H1 (cell line): Measurements from ENCODE around the gene IRS1. TPM values are rescaled to one million over a fixed set of nuclear protein-coding genes. Genes with fewer than 3 reads are reported as not detected.

ENCODE experiments used
- BACH1 ChIP-seq: IDR thresholded peaks from 2 replicates; pipeline ENCODE4 v1.6.1; 2012; ENCODE audit warnings: low read length, improper control_type of control experiment
- CBX8 ChIP-seq: fragments of 300-800, 300-1000 bp; sonication (generic); IDR thresholded peaks from 2 replicates; pipeline ENCODE4 v1.7.1; 2016; ENCODE audit warnings: low read depth, low read length, borderline replicate concordance
- EP300 ChIP-seq, 2 experiments: IDR thresholded peaks; 1 replicate in 1 of 2; 2 replicates in 1 of 2; pipeline ENCODE4 v1.6.1; 2011 to 2012; ENCODE audit warnings: low read depth in 2 of 2, low read length in 2 of 2, mild to moderate bottlenecking in 2 of 2, borderline replicate concordance in 1 of 2, inconsistent platforms in 1 of 2, moderate library complexity in 1 of 2
- HDAC6 ChIP-seq: IDR thresholded peaks from one replicate; pipeline ENCODE4 v1.7.1; 2012; ENCODE audit warnings: low read depth, mild to moderate bottlenecking, inconsistent platforms, low read length, moderate library complexity
- KDM4A ChIP-seq: IDR thresholded peaks from one replicate; pipeline ENCODE4 v1.7.1; 2012; ENCODE audit warnings: low read depth, mild to moderate bottlenecking, moderate library complexity, low read length, inconsistent platforms; ENCODE audit not compliant: severe bottlenecking
- POU5F1 ChIP-seq: IDR thresholded peaks from 2 replicates; pipeline ENCODE4 v1.6.1; 2011; ENCODE audit warnings: low read depth, mild to moderate bottlenecking, low read length, moderate library complexity
- RXRA ChIP-seq: IDR thresholded peaks from 2 replicates; pipeline ENCODE4 v1.6.1; 2011; ENCODE audit warnings: low read depth, mild to moderate bottlenecking, low read length, moderate library complexity; ENCODE audit not compliant: insufficient read depth
- SIX5 ChIP-seq: IDR thresholded peaks from 2 replicates; pipeline ENCODE4 v1.6.1; 2011; ENCODE audit warnings: mild to moderate bottlenecking, low read depth, low read length
- SP4 ChIP-seq: IDR thresholded peaks from 2 replicates; pipeline ENCODE4 v1.6.1; 2012; ENCODE audit warnings: low read length, inconsistent platforms
- SUZ12 ChIP-seq: fragments of 200-600 bp; sonication (generic); IDR thresholded peaks from 2 replicates; pipeline ENCODE4 v1.6.1; 2012; ENCODE audit warnings: mild to moderate bottlenecking, inconsistent platforms, low read length, moderate library complexity, mixed read lengths
- polyA plus RNA-seq, 7 experiments: library from polyadenylated mRNA; depleted of rRNA in 3 of 7; stranded (reverse) in 5 of 7; unstranded in 2 of 7; fragments of >200 nt in 5 of 7; fragments of 200-250 nt in 2 of 7; gene quantifications; 1 replicate in 5 of 7; 2 replicates in 1 of 7; 4 replicates in 1 of 7; pipeline versions ENCODE4 v1.2.1 to v1.2.3, GENCODE V29; 2011 to 2013; ENCODE audit warnings: missing spikeins in 2 of 7, mixed read lengths in 2 of 7
- total RNA-seq: library from RNA; stranded (reverse); fragmentation: NEBNext Ultra II Directional; extraction: Animal tissue kit (Norgen Biotek cat#: 25700); gene quantifications from 2 replicates; pipeline ENCODE4 v1.2.1, GENCODE V29; 2021
- TF ChIP-seq, protein P1 (sequence below): fragments of 300-600 bp; sonication (generic); IDR thresholded peaks from 2 replicates; pipeline ENCODE4 v1.7.1; 2012; ENCODE audit warnings: low read length, moderate library complexity, mild to moderate bottlenecking, inconsistent platforms; ENCODE audit not compliant: insufficient replicate concordance

The IRS1 gene
- total and polyA plus RNA-seq, 2 of the 8 experiments (the other 6 are each of a cell fraction or from before 2014, with no cell fraction given) = 9.1 to 26.9 TPM

GRCh38 chr2:226838722-226839121 is 39.1 kb upstream of the IRS1 start (continued):
- TF ChIP-seq, protein P1, sequence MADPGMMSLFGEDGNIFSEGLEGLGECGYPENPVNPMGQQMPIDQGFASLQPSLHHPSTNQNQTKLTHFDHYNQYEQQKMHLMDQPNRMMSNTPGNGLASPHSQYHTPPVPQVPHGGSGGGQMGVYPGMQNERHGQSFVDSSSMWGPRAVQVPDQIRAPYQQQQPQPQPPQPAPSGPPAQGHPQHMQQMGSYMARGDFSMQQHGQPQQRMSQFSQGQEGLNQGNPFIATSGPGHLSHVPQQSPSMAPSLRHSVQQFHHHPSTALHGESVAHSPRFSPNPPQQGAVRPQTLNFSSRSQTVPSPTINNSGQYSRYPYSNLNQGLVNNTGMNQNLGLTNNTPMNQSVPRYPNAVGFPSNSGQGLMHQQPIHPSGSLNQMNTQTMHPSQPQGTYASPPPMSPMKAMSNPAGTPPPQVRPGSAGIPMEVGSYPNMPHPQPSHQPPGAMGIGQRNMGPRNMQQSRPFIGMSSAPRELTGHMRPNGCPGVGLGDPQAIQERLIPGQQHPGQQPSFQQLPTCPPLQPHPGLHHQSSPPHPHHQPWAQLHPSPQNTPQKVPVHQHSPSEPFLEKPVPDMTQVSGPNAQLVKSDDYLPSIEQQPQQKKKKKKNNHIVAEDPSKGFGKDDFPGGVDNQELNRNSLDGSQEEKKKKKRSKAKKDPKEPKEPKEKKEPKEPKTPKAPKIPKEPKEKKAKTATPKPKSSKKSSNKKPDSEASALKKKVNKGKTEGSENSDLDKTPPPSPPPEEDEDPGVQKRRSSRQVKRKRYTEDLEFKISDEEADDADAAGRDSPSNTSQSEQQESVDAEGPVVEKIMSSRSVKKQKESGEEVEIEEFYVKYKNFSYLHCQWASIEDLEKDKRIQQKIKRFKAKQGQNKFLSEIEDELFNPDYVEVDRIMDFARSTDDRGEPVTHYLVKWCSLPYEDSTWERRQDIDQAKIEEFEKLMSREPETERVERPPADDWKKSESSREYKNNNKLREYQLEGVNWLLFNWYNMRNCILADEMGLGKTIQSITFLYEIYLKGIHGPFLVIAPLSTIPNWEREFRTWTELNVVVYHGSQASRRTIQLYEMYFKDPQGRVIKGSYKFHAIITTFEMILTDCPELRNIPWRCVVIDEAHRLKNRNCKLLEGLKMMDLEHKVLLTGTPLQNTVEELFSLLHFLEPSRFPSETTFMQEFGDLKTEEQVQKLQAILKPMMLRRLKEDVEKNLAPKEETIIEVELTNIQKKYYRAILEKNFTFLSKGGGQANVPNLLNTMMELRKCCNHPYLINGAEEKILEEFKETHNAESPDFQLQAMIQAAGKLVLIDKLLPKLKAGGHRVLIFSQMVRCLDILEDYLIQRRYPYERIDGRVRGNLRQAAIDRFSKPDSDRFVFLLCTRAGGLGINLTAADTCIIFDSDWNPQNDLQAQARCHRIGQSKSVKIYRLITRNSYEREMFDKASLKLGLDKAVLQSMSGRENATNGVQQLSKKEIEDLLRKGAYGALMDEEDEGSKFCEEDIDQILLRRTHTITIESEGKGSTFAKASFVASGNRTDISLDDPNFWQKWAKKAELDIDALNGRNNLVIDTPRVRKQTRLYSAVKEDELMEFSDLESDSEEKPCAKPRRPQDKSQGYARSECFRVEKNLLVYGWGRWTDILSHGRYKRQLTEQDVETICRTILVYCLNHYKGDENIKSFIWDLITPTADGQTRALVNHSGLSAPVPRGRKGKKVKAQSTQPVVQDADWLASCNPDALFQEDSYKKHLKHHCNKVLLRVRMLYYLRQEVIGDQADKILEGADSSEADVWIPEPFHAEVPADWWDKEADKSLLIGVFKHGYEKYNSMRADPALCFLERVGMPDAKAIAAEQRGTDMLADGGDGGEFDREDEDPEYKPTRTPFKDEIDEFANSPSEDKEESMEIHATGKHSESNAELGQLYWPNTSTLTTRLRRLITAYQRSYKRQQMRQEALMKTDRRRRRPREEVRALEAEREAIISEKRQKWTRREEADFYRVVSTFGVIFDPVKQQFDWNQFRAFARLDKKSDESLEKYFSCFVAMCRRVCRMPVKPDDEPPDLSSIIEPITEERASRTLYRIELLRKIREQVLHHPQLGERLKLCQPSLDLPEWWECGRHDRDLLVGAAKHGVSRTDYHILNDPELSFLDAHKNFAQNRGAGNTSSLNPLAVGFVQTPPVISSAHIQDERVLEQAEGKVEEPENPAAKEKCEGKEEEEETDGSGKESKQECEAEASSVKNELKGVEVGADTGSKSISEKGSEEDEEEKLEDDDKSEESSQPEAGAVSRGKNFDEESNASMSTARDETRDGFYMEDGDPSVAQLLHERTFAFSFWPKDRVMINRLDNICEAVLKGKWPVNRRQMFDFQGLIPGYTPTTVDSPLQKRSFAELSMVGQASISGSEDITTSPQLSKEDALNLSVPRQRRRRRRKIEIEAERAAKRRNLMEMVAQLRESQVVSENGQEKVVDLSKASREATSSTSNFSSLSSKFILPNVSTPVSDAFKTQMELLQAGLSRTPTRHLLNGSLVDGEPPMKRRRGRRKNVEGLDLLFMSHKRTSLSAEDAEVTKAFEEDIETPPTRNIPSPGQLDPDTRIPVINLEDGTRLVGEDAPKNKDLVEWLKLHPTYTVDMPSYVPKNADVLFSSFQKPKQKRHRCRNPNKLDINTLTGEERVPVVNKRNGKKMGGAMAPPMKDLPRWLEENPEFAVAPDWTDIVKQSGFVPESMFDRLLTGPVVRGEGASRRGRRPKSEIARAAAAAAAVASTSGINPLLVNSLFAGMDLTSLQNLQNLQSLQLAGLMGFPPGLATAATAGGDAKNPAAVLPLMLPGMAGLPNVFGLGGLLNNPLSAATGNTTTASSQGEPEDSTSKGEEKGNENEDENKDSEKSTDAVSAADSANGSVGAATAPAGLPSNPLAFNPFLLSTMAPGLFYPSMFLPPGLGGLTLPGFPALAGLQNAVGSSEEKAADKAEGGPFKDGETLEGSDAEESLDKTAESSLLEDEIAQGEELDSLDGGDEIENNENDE = no peak
- TF ChIP-seq SP4 = no peak
- no peak for TF ChIP-seq HDAC6
- TF ChIP-seq SIX5 = no peak
- TF ChIP-seq POU5F1 = no peak
- no peak for TF ChIP-seq RXRA
- no peak for TF ChIP-seq CBX8
- TF ChIP-seq BACH1 = no peak
- no peak for TF ChIP-seq KDM4A
- no peak for TF ChIP-seq SUZ12
- no peak for TF ChIP-seq EP300 (IDR thresholded peaks at IDR 0.05; ENCODE audit: borderline replicate concordance in 1 of 2, low read depth in 2 of 2, low read length in 2 of 2)
